ENCODE measurements around the gene LGALS4. TPM values are rescaled to one million over a fixed set of nuclear protein-coding genes. Genes with fewer than 3 reads are reported as not detected.

The LGALS4 gene
- total and polyA plus RNA-seq, 9 of the 15 experiments (the other 6 are each of a cell fraction or from before 2014, with no cell fraction given), result 0.08 to 1.1 (median 0.30) TPM; not detected in 3

- peak in 1 of 2 experiments; percentile 78; a peak in 1 of 4 replicates for TF ChIP-seq MLLT1 (IDR thresholded peaks at IDR 0.05)
- TF ChIP-seq NR2C2 (CRISPR knock-in tag; IDR thresholded peaks at IDR 0.05), result no peak
- TF ChIP-seq NR2C2 (tag; IDR thresholded peaks at IDR 0.05), result no peak
- peak; percentile 80 for TF ChIP-seq PBX2 (CRISPR knock-in tag; IDR thresholded peaks at IDR 0.05; ENCODE audit: low read depth)
- no peak for TF ChIP-seq PBX2 (tag; conservative IDR thresholded peaks at IDR 0.05; ENCODE audit: low read depth)
- peak; percentile 77 for TF ChIP-seq TBP (optimal IDR thresholded peaks at IDR 0.05; ENCODE audit: low read depth, low read length)
- no peak for TF ChIP-seq MXI1 (IDR thresholded peaks at IDR 0.05; ENCODE audit: low read depth, low read length)
- TF ChIP-seq SIRT6 (IDR thresholded peaks at IDR 0.05; ENCODE audit: low read depth, low read length), result no peak
- TF ChIP-seq U2AF2 (optimal IDR thresholded peaks at IDR 0.05; ENCODE audit: low read depth, low read length), result no peak
- TF ChIP-seq ZNF324 (CRISPR knock-in tag; IDR thresholded peaks at IDR 0.05), result 0 out of 2 replicates have a peak, but pooled peaks have one; percentile 17
- TF ChIP-seq ZBTB5 (IDR thresholded peaks at IDR 0.05), result no peak
- 0 out of 2 replicates have a peak, but pooled peaks have one; percentile 35 for TF ChIP-seq ZBTB9 (CRISPR knock-in tag; IDR thresholded peaks at IDR 0.05)
- peak in 1 of 2 experiments; percentile 53 for TF ChIP-seq AFF1 (IDR thresholded peaks at IDR 0.05; ENCODE audit: low read depth in 1 of 2, partially characterized antibody in 2 of 2)
- TF ChIP-seq PHF20 (IDR thresholded peaks at IDR 0.05; ENCODE audit: partially characterized antibody), result peak; percentile 70
- no peak for TF ChIP-seq SRSF1 (IDR thresholded peaks at IDR 0.05; ENCODE audit: low read depth, low read length)
- peak; percentile 48; the same call in 1 of the 2 replicates for TF ChIP-seq MBD2 (IDR thresholded peaks at IDR 0.05; ENCODE audit: borderline replicate concordance, low read depth)
- no peak for TF ChIP-seq ZNF121 (CRISPR knock-in tag; conservative IDR thresholded peaks at IDR 0.05)
Observed at GRCh38 chr19:38850436-38850975, 37.8 kb upstream of the LGALS4 start (continued).
